Measurements from ENCODE around the gene PIN1. TPM values are rescaled to one million over a fixed set of nuclear protein-coding genes. Genes with fewer than 3 reads are reported as not detected.
"Not testable (repeated sequence)": the region's sequence is repeated elsewhere in the genome, so short reads cannot be mapped to it uniquely, and the experiment has no call there.

PIN1 gene
- 10 to 100 TPM; 35.0 to 81.7 TPM for polyA plus RNA-seq

DNA sequence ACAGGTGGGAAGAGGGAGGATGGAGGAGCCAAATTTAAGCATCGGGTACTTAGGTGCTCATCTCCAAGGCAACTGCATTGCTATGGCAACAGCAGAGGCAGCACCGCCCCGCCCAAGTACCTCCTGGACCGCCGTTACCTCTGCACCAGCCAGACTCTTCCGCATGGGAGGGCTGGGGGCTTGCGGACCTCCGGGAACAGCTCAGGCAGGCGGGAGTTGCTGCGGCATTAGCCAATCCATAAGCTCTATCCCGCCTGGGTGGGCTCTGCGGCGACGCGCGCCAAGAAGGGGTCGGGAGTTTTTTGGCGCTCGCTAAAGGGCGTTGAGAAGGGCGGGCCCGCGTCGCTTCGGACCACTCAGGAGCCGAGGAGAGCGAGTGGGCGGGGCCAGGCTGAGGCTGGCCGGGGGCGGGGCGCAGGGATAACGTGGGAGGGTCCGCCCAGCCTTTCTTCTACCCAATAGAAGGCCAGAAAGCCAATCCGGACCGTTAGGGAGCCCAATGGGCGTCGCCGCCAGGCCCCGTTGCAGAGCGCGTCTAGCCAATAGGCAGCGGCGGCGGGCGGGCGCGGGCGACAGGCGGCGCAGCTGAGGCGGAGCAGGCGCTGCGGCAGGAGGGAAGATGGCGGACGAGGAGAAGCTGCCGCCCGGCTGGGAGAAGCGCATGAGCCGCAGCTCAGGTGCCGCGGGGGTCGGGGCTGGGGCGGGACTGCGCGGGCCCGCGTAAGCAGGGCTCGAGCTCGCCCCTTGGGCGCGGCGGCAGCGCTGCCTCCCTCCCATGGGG, at the start of gene PIN1:
TSS of gene PIN1 (plus strand) at position 593 of the 781 bp plus-strand sequence. CDS start at position 620, 27 bp downstream.
- peak within 1 kb of the TSS; percentile 77 to 79 for H3K4me3 ChIP-seq (ENCODE audit: low read depth in 1 of 2, low read length in 2 of 2)
- no peaks in the 10 kb centered on the region for H3K27me3 ChIP-seq (ENCODE audit: control insufficient read depth in 1 of 2, insufficient read depth in 2 of 2, low read length in 2 of 2)
- H3K27ac ChIP-seq (ENCODE audit: low read depth in 2 of 2, low read length in 1 of 2) = peak within 1 kb of the TSS; percentile 65 to 71
- H3K36me3 ChIP-seq (ENCODE audit: control insufficient read depth in 2 of 2, insufficient read depth in 2 of 2, low read length in 1 of 2) = peaks cover 3 to 9% of the 10 kb centered on the region in 2 donors
- H3K9me3 ChIP-seq (ENCODE audit: control insufficient read depth in 2 of 2, insufficient read depth in 1 of 2, low read depth in 1 of 2, low read length in 1 of 2) = no peaks in the 10 kb centered on the region
- 0 to 1% methylated on average over 72 to 73 of the region's 73 CpGs for WGBS, 2 donors
- peaks cover 0 to 2% of the 10 kb centered on the region in 2 donors for H3K4me1 ChIP-seq (ENCODE audit: control insufficient read depth in 2 of 2, insufficient read depth in 2 of 2, low read length in 1 of 2)

GRCh38 chr19:9785367-9786331, 49.5 kb upstream of the PIN1 start:
- Histone ChIP-seq H3K9me3 (ENCODE audit: control insufficient read depth in 2 of 2, insufficient read depth in 1 of 2, low read depth in 1 of 2, low read length in 1 of 2) (no peaks in the 10 kb centered on the region), H3K4me3 (ENCODE audit: low read depth in 1 of 2, low read length in 2 of 2) (peak overlapping the region; percentile 61 to 76), H3K36me3 (ENCODE audit: control insufficient read depth in 2 of 2, insufficient read depth in 2 of 2, low read length in 1 of 2) (no peaks in the 10 kb centered on the region), H3K27ac (ENCODE audit: low read depth in 2 of 2, low read length in 1 of 2) (peak overlapping the region; percentile 96 to 99), H3K4me1 (ENCODE audit: control insufficient read depth in 2 of 2, insufficient read depth in 2 of 2, low read length in 1 of 2) (no peaks in the 10 kb centered on the region), H3K27me3 (ENCODE audit: control insufficient read depth in 1 of 2, insufficient read depth in 2 of 2, low read length in 2 of 2) (no peaks in the 10 kb centered on the region)
- WGBS, 2 donors = 1 to 4% methylated on average over 69 to 74 of the region's 74 CpGs

DNA sequence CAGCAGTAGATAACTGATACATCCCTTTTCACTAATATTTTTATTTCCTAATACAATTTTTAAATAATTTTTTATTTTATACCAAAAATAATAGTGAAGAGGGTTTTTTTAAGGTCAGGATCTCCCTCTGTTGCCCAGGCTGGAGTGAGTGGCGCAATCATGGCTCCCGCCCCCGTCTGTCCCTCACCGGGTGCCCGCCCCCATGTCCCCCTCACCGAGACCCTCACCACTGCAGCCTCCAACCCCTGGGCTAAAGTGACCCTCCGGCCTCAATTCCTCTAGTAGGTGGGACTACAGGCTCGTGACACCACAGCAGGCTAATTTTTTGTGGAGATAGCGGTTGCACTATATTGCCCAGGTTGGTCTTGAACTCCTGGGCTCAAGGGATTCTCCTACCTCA, 48.8 kb upstream of the PIN1 start:
- Histone ChIP-seq H3K4me1 (ENCODE audit: control insufficient read depth in 2 of 2, insufficient read depth in 2 of 2, low read length in 1 of 2) (no peaks in the 10 kb centered on the region), H3K27me3 (ENCODE audit: control insufficient read depth in 1 of 2, insufficient read depth in 2 of 2, low read length in 2 of 2) (no peaks in the 10 kb centered on the region), H3K4me3 (ENCODE audit: low read depth in 1 of 2, low read length in 2 of 2) (peak overlapping the region; percentile 61 to 76), H3K27ac (ENCODE audit: low read depth in 2 of 2, low read length in 1 of 2) (peak overlapping the region; percentile 96 to 99), H3K9me3 (ENCODE audit: control insufficient read depth in 2 of 2, insufficient read depth in 1 of 2, low read depth in 1 of 2, low read length in 1 of 2) (no peaks in the 10 kb centered on the region), H3K36me3 (ENCODE audit: control insufficient read depth in 2 of 2, insufficient read depth in 2 of 2, low read length in 1 of 2) (no peaks in the 10 kb centered on the region)
- WGBS, 2 donors = 52 to 56% methylated on average over 9 of the region's 9 CpGs

DNA sequence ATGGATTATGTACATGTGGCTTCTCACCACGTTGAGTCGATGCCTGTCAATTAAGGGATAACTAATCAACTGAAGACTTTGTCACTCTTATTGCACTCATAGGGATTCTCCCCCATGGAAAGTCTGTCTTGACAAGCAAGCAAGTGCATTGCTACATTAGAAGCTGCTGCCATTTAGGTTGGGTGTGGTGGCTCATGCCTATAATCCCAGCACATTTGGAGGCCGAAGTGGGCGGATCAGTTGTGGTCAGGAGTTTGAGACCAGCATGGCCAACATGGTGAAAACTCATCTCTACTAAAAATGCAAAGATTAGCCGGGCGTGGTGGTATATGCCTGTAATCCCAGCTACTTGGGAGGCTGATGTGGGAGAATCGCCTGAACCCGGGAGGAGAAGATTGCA, 48.3 kb upstream of the PIN1 start:
- H3K4me1 ChIP-seq (ENCODE audit: control insufficient read depth in 2 of 2, insufficient read depth in 2 of 2, low read length in 1 of 2) = no peaks in the 10 kb centered on the region
- 91% methylated on average over 8 of the region's 8 CpGs for WGBS, 2 donors

DNA sequence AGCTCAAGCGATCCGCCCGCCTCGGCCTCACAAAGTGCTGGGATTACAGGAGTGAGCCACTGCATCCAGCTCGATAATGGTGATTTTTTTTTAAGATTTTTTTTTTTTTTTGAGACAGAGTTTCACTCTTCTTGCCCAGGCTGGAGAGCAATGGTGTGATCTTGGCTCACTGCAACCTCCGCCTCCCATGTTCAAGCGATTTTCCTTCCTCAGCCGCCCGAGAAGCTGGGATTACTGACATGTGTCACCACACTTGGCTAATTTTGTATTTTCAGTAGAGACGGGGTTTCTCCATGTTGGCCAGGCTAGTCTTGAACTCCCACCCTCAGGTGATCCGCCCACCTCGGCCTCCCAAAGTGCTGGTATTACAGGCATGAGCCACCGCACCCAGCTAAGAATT, 46.5 kb upstream of the PIN1 start:
- not testable (repeated sequence) for H3K9me3 ChIP-seq (ENCODE audit: control insufficient read depth in 2 of 2, insufficient read depth in 1 of 2, low read depth in 1 of 2, low read length in 1 of 2); H3K36me3 ChIP-seq (ENCODE audit: control insufficient read depth in 2 of 2, insufficient read depth in 2 of 2, low read length in 1 of 2); H3K27ac ChIP-seq (ENCODE audit: low read depth in 2 of 2, low read length in 1 of 2); H3K4me3 ChIP-seq (ENCODE audit: low read depth in 1 of 2, low read length in 2 of 2); H3K27me3 ChIP-seq (ENCODE audit: control insufficient read depth in 1 of 2, insufficient read depth in 2 of 2, low read length in 2 of 2); H3K4me1 ChIP-seq (ENCODE audit: control insufficient read depth in 2 of 2, insufficient read depth in 2 of 2, low read length in 1 of 2)
- 94 to 95% methylated on average over 13 of the region's 13 CpGs for WGBS, 2 donors

More for the DNA sequence above, 48.3 kb upstream of the PIN1 start:
- Histone ChIP-seq H3K27me3 (ENCODE audit: control insufficient read depth in 1 of 2, insufficient read depth in 2 of 2, low read length in 2 of 2) (no peaks in the 10 kb centered on the region), H3K4me3 (ENCODE audit: low read depth in 1 of 2, low read length in 2 of 2) (no peak overlapping the region), H3K9me3 (ENCODE audit: control insufficient read depth in 2 of 2, insufficient read depth in 1 of 2, low read depth in 1 of 2, low read length in 1 of 2) (no peaks in the 10 kb centered on the region), H3K36me3 (ENCODE audit: control insufficient read depth in 2 of 2, insufficient read depth in 2 of 2, low read length in 1 of 2) (no peaks in the 10 kb centered on the region), H3K27ac (ENCODE audit: low read depth in 2 of 2, low read length in 1 of 2) (peak overlapping the region in 1 of 2 donors; percentile 96)

DNA sequence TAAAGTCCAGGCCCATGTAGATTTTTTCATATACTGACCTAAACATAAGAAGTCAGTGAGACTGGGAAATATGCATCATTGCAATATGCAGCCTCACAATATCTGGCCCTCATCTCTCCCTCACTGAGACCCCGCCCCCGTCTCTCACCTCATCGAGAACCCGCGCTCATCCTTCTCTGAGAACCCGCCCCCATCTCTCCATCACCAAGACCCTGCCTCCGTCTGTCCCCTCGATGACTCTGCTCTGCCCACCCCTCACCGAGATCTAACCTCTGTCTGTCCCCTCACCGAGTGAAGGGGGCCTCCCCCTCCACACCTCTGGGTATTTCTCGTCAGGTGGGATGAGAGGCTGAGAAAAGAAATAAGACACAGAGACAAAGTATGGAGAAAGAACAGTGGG, 46.1 kb upstream of the PIN1 start:
- H3K9me3 ChIP-seq (ENCODE audit: control insufficient read depth in 2 of 2, insufficient read depth in 1 of 2, low read depth in 1 of 2, low read length in 1 of 2) = no peaks in the 10 kb centered on the region
- H3K27ac ChIP-seq (ENCODE audit: low read depth in 2 of 2, low read length in 1 of 2) = peak overlapping the region in 1 of 2 donors; percentile 22
- 78 to 79% methylated on average over 11 of the region's 11 CpGs for WGBS, 2 donors
- H3K4me1 ChIP-seq (ENCODE audit: control insufficient read depth in 2 of 2, insufficient read depth in 2 of 2, low read length in 1 of 2) = no peaks in the 10 kb centered on the region
- H3K4me3 ChIP-seq (ENCODE audit: low read depth in 1 of 2, low read length in 2 of 2) = no peak overlapping the region
- no peaks in the 10 kb centered on the region for H3K27me3 ChIP-seq (ENCODE audit: control insufficient read depth in 1 of 2, insufficient read depth in 2 of 2, low read length in 2 of 2)
- H3K36me3 ChIP-seq (ENCODE audit: control insufficient read depth in 2 of 2, insufficient read depth in 2 of 2, low read length in 1 of 2) = no peaks in the 10 kb centered on the region

DNA sequence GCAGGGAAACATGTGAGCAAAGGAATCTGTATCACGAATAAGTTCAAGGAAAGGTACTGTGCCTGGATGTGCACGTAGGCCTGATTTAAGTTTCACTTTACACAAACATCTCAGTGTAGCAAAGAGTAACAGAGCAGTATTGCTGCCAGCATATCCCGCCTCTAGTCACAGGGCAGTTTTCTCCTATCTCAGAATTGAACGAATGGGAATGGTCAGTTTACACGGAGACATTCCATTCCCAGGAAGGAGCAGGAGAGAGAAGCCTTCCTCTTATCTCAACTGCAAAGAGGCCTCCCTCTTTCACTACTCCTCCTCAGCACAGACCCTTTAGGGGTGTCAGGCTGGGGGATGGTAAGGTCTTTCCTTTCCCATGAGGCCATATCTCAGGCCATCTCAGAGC, 45.5 kb upstream of the PIN1 start:
- H3K27ac ChIP-seq (ENCODE audit: low read depth in 2 of 2, low read length in 1 of 2); H3K27me3 ChIP-seq (ENCODE audit: control insufficient read depth in 1 of 2, insufficient read depth in 2 of 2, low read length in 2 of 2); H3K9me3 ChIP-seq (ENCODE audit: control insufficient read depth in 2 of 2, insufficient read depth in 1 of 2, low read depth in 1 of 2, low read length in 1 of 2); H3K36me3 ChIP-seq (ENCODE audit: control insufficient read depth in 2 of 2, insufficient read depth in 2 of 2, low read length in 1 of 2); H3K4me1 ChIP-seq (ENCODE audit: control insufficient read depth in 2 of 2, insufficient read depth in 2 of 2, low read length in 1 of 2); H3K4me3 ChIP-seq (ENCODE audit: low read depth in 1 of 2, low read length in 2 of 2): not testable (repeated sequence)
- 49 to 61% methylated on average over 5 of the region's 5 CpGs for WGBS, 2 donors

GRCh38 chr19:9791073-9791367, 44.1 kb upstream of the PIN1 start:
- WGBS, 2 donors = 76 to 81% methylated on average over 6 of the region's 6 CpGs
- not testable (repeated sequence) for H3K4me3 ChIP-seq (ENCODE audit: low read depth in 1 of 2, low read length in 2 of 2)
- peak overlapping the region in 1 of 2 donors; percentile 60 for H3K27ac ChIP-seq (ENCODE audit: low read depth in 2 of 2, low read length in 1 of 2)

DNA sequence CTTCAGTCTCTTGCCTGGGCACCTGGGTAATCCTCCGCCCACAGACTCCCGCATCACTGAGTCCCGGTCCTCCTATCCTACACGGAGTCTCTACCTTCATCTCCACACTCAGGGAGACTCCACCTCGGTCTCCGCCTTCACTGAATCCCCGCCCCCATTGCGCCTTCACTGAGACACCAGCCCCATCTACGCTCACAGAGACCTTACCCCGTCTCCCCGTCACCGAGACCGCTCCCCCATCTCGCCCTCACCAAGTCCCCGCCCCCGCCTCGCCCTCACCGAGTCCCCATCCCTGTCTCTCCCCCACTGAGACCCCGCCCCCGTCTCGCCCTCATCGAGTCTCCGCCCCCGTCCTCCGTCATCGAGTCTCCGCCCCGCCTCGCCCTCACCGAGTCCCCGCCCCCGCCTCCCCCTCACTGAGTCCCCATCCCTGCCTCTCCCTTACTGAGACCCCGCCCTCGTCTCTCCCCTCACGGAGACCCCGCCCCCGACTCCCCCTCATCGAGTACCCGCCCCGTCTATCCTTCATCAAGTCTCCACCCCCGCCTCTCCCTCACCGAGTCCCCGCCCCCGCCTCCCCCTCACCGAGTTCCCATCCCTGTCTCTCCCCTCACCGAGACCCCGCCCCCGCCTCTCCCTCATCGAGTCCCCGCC, 43.4 kb upstream of the PIN1 start:
- peak overlapping the region; percentile 59 to 69 for H3K4me3 ChIP-seq (ENCODE audit: low read depth in 1 of 2, low read length in 2 of 2)
- 3 to 5% methylated on average over 45 to 50 of the region's 50 CpGs for WGBS, 2 donors
- H3K27me3 ChIP-seq (ENCODE audit: control insufficient read depth in 1 of 2, insufficient read depth in 2 of 2, low read length in 2 of 2) = no peaks in the 10 kb centered on the region
- peak overlapping the region; percentile 97 to 99 for H3K27ac ChIP-seq (ENCODE audit: low read depth in 2 of 2, low read length in 1 of 2)
- no peaks in the 10 kb centered on the region for H3K9me3 ChIP-seq (ENCODE audit: control insufficient read depth in 2 of 2, insufficient read depth in 1 of 2, low read depth in 1 of 2, low read length in 1 of 2)
- H3K36me3 ChIP-seq (ENCODE audit: control insufficient read depth in 2 of 2, insufficient read depth in 2 of 2, low read length in 1 of 2) = no peaks in the 10 kb centered on the region
- H3K4me1 ChIP-seq (ENCODE audit: control insufficient read depth in 2 of 2, insufficient read depth in 2 of 2, low read length in 1 of 2) = no peaks in the 10 kb centered on the region

More at GRCh38 chr19:9791073-9791367, 44.1 kb upstream of the PIN1 start:
- not testable (repeated sequence) for H3K9me3 ChIP-seq (ENCODE audit: control insufficient read depth in 2 of 2, insufficient read depth in 1 of 2, low read depth in 1 of 2, low read length in 1 of 2); H3K4me1 ChIP-seq (ENCODE audit: control insufficient read depth in 2 of 2, insufficient read depth in 2 of 2, low read length in 1 of 2); H3K27me3 ChIP-seq (ENCODE audit: control insufficient read depth in 1 of 2, insufficient read depth in 2 of 2, low read length in 2 of 2); H3K36me3 ChIP-seq (ENCODE audit: control insufficient read depth in 2 of 2, insufficient read depth in 2 of 2, low read length in 1 of 2)

Data from esophagus (tissue), 2 donors.